ENCODE measurements around the gene ALKAL2. TPM values are rescaled to one million over a fixed set of nuclear protein-coding genes. Genes with fewer than 3 reads are reported as not detected.
A peak's percentile ranks its signal among the peaks of the same experiment; 100 is the strongest.
"Not testable (repeated sequence)": the region's sequence is repeated elsewhere in the genome, so short reads cannot be mapped to it uniquely, and the experiment has no call there.

The ALKAL2 gene
- total and polyA plus RNA-seq, 8 donors: 21.2 to 93.6 (median 38.1) TPM

GRCh38 chr2:317501-318424 is 29.9 kb upstream of the ALKAL2 start:
- Histone ChIP-seq H3K9me3 (no peaks in the 10 kb centered on the region), H3K36me3 (no peaks in the 10 kb centered on the region), H3K4me3 (no peak overlapping the region), H3K27ac (no peak overlapping the region), H3K27me3 (no peaks in the 10 kb centered on the region), H3K4me1 (no peaks in the 10 kb centered on the region)
- 68 to 77% methylated on average over 27 of the region's 27 CpGs for WGBS, 2 donors
- DNase-seq (no peak), ATAC-seq (no peak), FAIRE-seq (no peak)
- TF ChIP-seq CTCF (IDR thresholded peaks at IDR 0.05): no peak
- intact Hi-C loops (cut with DNase I): no loop called here

- no peaks in the 10 kb centered on the region for H3K4me1 ChIP-seq
- FAIRE-seq (no peak), DNase-seq (no peak), ATAC-seq (no peak)
- no peak overlapping the region for H3K4me3 ChIP-seq
- H3K36me3 ChIP-seq: no peaks in the 10 kb centered on the region
- TF ChIP-seq CTCF (IDR thresholded peaks at IDR 0.05): no peak
- WGBS, 2 donors: 86 to 90% methylated on average over 12 of the region's 12 CpGs
- intact Hi-C loops (cut with DNase I): no loop called here
- no peaks in the 10 kb centered on the region for H3K9me3 ChIP-seq
- no peaks in the 10 kb centered on the region for H3K27me3 ChIP-seq
- H3K27ac ChIP-seq: no peak overlapping the region
Observed at GRCh38 chr2:316381-316780, 28.5 kb upstream of the ALKAL2 start.

- WGBS, 2 donors: 47 to 56% methylated on average over 6 of the region's 6 CpGs
- FAIRE-seq; ATAC-seq; H3K27ac ChIP-seq; H3K4me3 ChIP-seq; intact Hi-C loops (cut with DNase I); DNase-seq; H3K36me3 ChIP-seq; H3K4me1 ChIP-seq; H3K9me3 ChIP-seq; H3K27me3 ChIP-seq: not testable (repeated sequence)
Observed at GRCh38 chr2:315925-316324, 28.0 kb upstream of the ALKAL2 start.

GRCh38 chr2:314561-315336 is 26.9 kb upstream of the ALKAL2 start:
- intact Hi-C loops (cut with DNase I): no loop called here
- TF ChIP-seq CTCF (IDR thresholded peaks at IDR 0.05): no peak
- no peaks in the 10 kb centered on the region for H3K36me3 ChIP-seq
- no peak overlapping the region for H3K4me3 ChIP-seq
- H3K27me3 ChIP-seq: no peaks in the 10 kb centered on the region
- H3K9me3 ChIP-seq: no peaks in the 10 kb centered on the region
- 88 to 92% methylated on average over 56 of the region's 56 CpGs for WGBS, 2 donors
- H3K27ac ChIP-seq: no peak overlapping the region
- no peaks in the 10 kb centered on the region for H3K4me1 ChIP-seq
- ATAC-seq (no peak), DNase-seq (peak in 1 of 6 donors; percentile 43), FAIRE-seq (no peak)

GRCh38 chr2:313991-314390 is 26.1 kb upstream of the ALKAL2 start:
- intact Hi-C loops (cut with DNase I): no loop called here
- 59 to 63% methylated on average over 14 of the region's 14 CpGs for WGBS, 2 donors
- DNase-seq (no peak), FAIRE-seq (no peak), ATAC-seq (no peak)
- H3K36me3 ChIP-seq: no peaks in the 10 kb centered on the region
- H3K4me3 ChIP-seq: no peak overlapping the region
- no peaks in the 10 kb centered on the region for H3K9me3 ChIP-seq
- no peaks in the 10 kb centered on the region for H3K4me1 ChIP-seq
- TF ChIP-seq CTCF (IDR thresholded peaks at IDR 0.05): no peak
- no peaks in the 10 kb centered on the region for H3K27me3 ChIP-seq
- no peak overlapping the region for H3K27ac ChIP-seq

Data from pancreas (tissue), 10 donors.